Transverse colon (tissue), 4 donors: ENCODE measurements around the gene CCDC81. TPM values are rescaled to one million over a fixed set of nuclear protein-coding genes. Genes with fewer than 3 reads are reported as not detected.

ENCODE experiments used
- DNase-seq: peaks from one replicate; pipeline ENCODE4 v3.0.0-alpha.2; 2019
- H3K27ac ChIP-seq, 4 donors: fragments of 200-600 bp; sonication (generic); 2 replicates each; pipeline ENCODE4 v1.5.1; 2016 to 2018; ENCODE audit warnings: inconsistent platforms in 4 of 4
- H3K27me3 ChIP-seq: fragments of 200-600 bp; sonication (generic); 2 replicates; pipeline ENCODE4 v1.5.1; 2017; ENCODE audit warnings: inconsistent platforms
- H3K36me3 ChIP-seq, 4 donors: fragments of 200-600 bp; sonication (generic); 2 replicates each; pipeline ENCODE4 v1.5.1; 2017 to 2019; ENCODE audit warnings: inconsistent platforms in 4 of 4
- H3K4me1 ChIP-seq, 4 donors: fragments of 200-600 bp; sonication (generic); 2 replicates each; pipeline ENCODE4 v1.5.1; 2017 to 2020; ENCODE audit warnings: inconsistent platforms in 4 of 4
- H3K4me3 ChIP-seq, 4 donors: fragments of 200-600 bp; sonication (generic); 1 replicate in 1 of 4; 2 replicates in 3 of 4; pipeline versions ENCODE4 v1.5.1 to v1.6.1; 2017 to 2019; ENCODE audit warnings: inconsistent platforms in 4 of 4
- H3K9me3 ChIP-seq, 2 donors: fragments of 200-600 bp; sonication (generic); 2 replicates each; pipeline ENCODE4 v1.5.1; 2017 to 2019; ENCODE audit warnings: inconsistent platforms in 2 of 2
- EP300 ChIP-seq: sonication (generic); formaldehyde crosslinking; IDR thresholded peaks from one replicate; pipeline ENCODE4 v1.6.1; 2017; ENCODE audit warnings: antibody characterized with exemption, low read depth
- POLR2A ChIP-seq: fragments of 450-650 bp; IDR thresholded peaks from one replicate; pipeline ENCODE4 v1.6.1; 2016; ENCODE audit warnings: antibody characterized with exemption, mild to moderate bottlenecking, moderate library complexity
- POLR2AphosphoS5 ChIP-seq, 3 donors: sonication (generic); formaldehyde crosslinking; IDR thresholded peaks; one replicate each; pipeline ENCODE4 v1.6.1; 2016; ENCODE audit warnings: antibody characterized with exemption in 3 of 3
- WGBS, 2 donors: methylation state at CpG; one replicate each; pipeline ENCODE4 v1.1.5; 2018; ENCODE audit warnings: low coverage in 1 of 2; 5-methylcytosine and 5-hydroxymethylcytosine counted together
- in situ Hi-C, 4 donors: fragments of 200-750 bp; cut with MboI; loops; one replicate each; pipeline versions ENCODE4 v1.15.0 to v1.15.1; 2017; ENCODE audit warnings: low sequenced_read_pairs in 3 of 4, low pct_ligation_motif_present in 1 of 4, low pct_unique_long_range_greater_than_20kb in 1 of 4
- intact Hi-C: fragments of 100-400 bp; cut with DNase I; formaldehyde crosslinking; loops from one replicate; pipeline ENCODE4 v1.15.1; 2023; ENCODE audit warnings: low total_unique reads
- total RNA-seq, 4 donors: library from RNA; depleted of rRNA; stranded (reverse); fragments of >200 nt; gene quantifications; one replicate each; pipeline ENCODE4 v1.1.0, GENCODE V29; 2016
- TF ChIP-seq, protein P1 (sequence below), 5 experiments: fragments of 200-600 bp in 3 of 5; fragments of 450-650 bp in 2 of 5; sonication (generic) in 3 of 5; IDR thresholded peaks; 1 replicate in 2 of 5; 2 replicates in 3 of 5; pipeline ENCODE4 v1.5.1; 2016 to 2017; ENCODE audit warnings: antibody characterized with exemption in 5 of 5, inconsistent platforms in 3 of 5, mild to moderate bottlenecking in 2 of 5, moderate library complexity in 1 of 5

The CCDC81 gene
- total RNA-seq = under 1 TPM in 2 of 4 donors, not detected in 2; 0.41 to 0.64 TPM

DNA sequence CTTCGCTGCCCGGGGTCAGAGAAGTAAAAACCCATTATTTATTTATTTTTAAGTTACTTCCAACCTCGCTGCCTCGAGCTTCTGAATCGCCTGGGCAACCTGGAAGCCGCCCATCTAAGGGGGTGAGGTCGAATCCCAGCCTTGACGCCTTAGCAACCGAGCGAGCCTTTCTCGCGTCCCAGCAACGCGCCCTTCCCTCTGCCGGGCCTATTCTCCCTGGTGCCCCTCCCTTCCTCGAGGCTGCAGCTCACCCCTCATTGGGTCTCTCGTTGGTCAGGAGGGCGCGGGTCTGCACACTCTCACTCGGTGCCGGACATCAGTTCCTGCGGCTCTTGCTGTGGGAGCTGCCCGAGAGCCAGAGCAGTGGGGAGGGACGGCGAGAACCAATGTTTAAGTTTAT is at the start of gene CCDC81:
CCDC81 (plus strand) TSS at position 302 of the 400 bp plus-strand sequence. CDS start 277 bp downstream, outside the sequence.
- peaks cover 0 to 4% (median 0%) of the 10 kb centered on the region in 4 donors for H3K4me1 ChIP-seq
- WGBS, 2 donors = 23 to 35% methylated on average over 12 to 25 of the region's 25 CpGs
- DNase-seq = no peak
- H3K27me3 ChIP-seq = no peaks in the 10 kb centered on the region
- H3K9me3 ChIP-seq = no peaks in the 10 kb centered on the region
- in situ Hi-C loops (no loop called here), intact Hi-C loops (no loop called here)
- TF ChIP-seq, protein P1, sequence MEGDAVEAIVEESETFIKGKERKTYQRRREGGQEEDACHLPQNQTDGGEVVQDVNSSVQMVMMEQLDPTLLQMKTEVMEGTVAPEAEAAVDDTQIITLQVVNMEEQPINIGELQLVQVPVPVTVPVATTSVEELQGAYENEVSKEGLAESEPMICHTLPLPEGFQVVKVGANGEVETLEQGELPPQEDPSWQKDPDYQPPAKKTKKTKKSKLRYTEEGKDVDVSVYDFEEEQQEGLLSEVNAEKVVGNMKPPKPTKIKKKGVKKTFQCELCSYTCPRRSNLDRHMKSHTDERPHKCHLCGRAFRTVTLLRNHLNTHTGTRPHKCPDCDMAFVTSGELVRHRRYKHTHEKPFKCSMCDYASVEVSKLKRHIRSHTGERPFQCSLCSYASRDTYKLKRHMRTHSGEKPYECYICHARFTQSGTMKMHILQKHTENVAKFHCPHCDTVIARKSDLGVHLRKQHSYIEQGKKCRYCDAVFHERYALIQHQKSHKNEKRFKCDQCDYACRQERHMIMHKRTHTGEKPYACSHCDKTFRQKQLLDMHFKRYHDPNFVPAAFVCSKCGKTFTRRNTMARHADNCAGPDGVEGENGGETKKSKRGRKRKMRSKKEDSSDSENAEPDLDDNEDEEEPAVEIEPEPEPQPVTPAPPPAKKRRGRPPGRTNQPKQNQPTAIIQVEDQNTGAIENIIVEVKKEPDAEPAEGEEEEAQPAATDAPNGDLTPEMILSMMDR (IDR thresholded peaks at IDR 0.05) = no peak
- TF ChIP-seq POLR2AphosphoS5 (IDR thresholded peaks at IDR 0.05) (no peak), EP300 (no peak)
- no peak within 1 kb of the TSS for H3K27ac ChIP-seq
- H3K4me3 ChIP-seq = no peak within 1 kb of the TSS
- no peaks in the 10 kb centered on the region for H3K36me3 ChIP-seq

DNA sequence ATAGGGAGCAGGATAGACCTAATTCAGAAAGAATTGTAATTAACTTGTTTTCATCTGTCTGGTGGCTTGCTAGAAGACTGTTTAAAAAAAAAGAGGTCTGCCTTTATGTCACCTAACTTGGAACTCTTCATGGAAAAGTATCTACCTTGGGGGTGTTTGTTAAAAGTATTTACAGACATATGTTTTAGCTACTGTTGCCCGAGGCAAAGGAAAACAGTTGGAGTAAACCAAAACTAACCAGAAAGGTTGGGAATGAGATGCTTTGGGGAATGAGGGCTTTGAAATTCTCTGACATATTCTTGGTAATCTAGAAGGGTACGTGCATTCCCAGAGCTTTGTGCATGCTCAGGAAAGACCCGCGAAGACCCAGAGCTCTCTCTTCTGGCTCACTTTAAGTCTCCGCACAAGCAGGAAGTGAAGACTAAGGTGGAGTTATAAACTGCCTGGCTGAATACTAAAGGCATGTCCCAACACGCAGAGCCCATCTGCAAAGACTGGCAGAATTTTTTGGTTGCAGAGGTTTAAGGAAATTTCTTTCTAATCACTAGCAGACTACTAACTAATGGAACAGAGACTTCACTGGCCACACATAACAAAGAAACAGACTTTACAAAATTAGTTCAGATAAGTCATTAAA is 39.4 kb upstream of the CCDC81 start:
- peaks cover 0 to 15% (median 0%) of the 10 kb centered on the region in 4 donors for H3K36me3 ChIP-seq
- WGBS, 2 donors = 96 to 100% methylated on average over 5 to 6 of the region's 6 CpGs
- H3K27ac ChIP-seq = no peak overlapping the region
- intact Hi-C loops (no loop called here), in situ Hi-C loops (no loop called here)
- DNase-seq = no peak
- no peaks in the 10 kb centered on the region for H3K4me1 ChIP-seq
- H3K27me3 ChIP-seq = no peaks in the 10 kb centered on the region
- no peak for TF ChIP-seq POLR2AphosphoS5 (IDR thresholded peaks at IDR 0.05)
- TF ChIP-seq, protein P1 (IDR thresholded peaks at IDR 0.05) = no peak
- no peak for TF ChIP-seq EP300
- TF ChIP-seq POLR2A = no peak
- no peak overlapping the region for H3K4me3 ChIP-seq
- no peaks in the 10 kb centered on the region for H3K9me3 ChIP-seq

DNA sequence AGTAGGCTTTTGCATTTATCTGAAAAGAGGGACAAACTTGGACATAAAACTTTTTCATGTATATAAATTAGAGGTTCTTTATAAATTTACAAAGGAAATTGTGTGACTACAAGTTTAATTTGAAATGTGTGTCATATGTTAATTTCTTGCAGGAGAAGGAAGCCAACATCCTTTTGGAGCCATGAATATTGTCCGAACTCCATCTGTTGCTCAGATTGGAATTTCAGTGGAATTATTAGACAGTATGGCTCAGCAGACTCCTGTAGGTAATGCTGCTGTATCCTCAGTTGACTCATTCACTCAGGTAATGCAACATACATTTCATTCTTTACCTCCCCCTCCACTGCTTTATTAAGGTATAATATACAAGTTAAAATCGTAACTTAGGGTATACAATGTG is 37.5 kb upstream of the CCDC81 start:
- Histone ChIP-seq H3K27me3 (no peaks in the 10 kb centered on the region), H3K4me1 (no peaks in the 10 kb centered on the region), H3K36me3 (peaks cover 0 to 15% (median 0%) of the 10 kb centered on the region in 4 donors), H3K27ac (no peak overlapping the region), H3K4me3 (no peak overlapping the region), H3K9me3 (no peaks in the 10 kb centered on the region)
- intact Hi-C loops = no loop called here
- DNase-seq = no peak
- TF ChIP-seq EP300 (no peak), POLR2A (no peak), POLR2AphosphoS5 (IDR thresholded peaks at IDR 0.05) (no peak)
- TF ChIP-seq, protein P1 (IDR thresholded peaks at IDR 0.05) = no peak
- in situ Hi-C loops = no loop called here
- WGBS, 2 donors = 83 to 93% methylated on average over 2 of the region's 2 CpGs

DNA sequence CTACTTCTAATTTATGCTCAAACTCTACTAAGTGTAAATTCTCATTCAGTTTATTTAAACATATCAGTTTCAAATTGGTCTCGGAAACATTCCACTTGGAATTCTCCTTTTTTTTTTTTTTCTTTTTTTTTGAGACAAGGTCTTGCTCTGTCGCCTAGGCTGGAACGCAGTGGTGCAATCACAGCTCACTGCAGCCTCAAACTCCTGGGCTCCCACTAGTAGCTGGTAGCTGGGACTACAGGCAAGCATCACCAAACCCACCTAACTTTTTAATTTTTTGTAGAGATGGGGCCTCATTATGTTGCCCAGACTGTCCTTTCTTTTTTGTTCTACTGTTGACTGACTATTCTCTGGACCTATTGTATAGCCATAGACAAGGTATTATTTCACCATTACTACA is 33.3 kb upstream of the CCDC81 start:
- no peak overlapping the region for H3K4me3 ChIP-seq
- no peaks in the 10 kb centered on the region for H3K27me3 ChIP-seq
- no peaks in the 10 kb centered on the region for H3K9me3 ChIP-seq
- no peak for TF ChIP-seq EP300
- no peak for TF ChIP-seq POLR2AphosphoS5 (IDR thresholded peaks at IDR 0.05)
- TF ChIP-seq POLR2A = no peak
- TF ChIP-seq, protein P1 (IDR thresholded peaks at IDR 0.05) = no peak
- in situ Hi-C loops = no loop called here
- no peak for DNase-seq
- peaks cover 0 to 15% (median 7%) of the 10 kb centered on the region in 4 donors for H3K36me3 ChIP-seq
- intact Hi-C loops = no loop called here
- H3K4me1 ChIP-seq = no peaks in the 10 kb centered on the region
- WGBS, 2 donors = 91 to 100% methylated on average over 1 to 3 of the region's 3 CpGs
- H3K27ac ChIP-seq = no peak overlapping the region
